Fibroblast of mammary gland (primary cell): ENCODE data around the gene CMBL.

Source experiments
- DNase-seq: peaks from one replicate; pipeline ENCODE4 v3.0.0-alpha.2; 2010; ENCODE audit warnings: low read depth
- H3K4me3 ChIP-seq: 2 replicates; pipeline ENCODE4 v1.5.1; 2011; ENCODE audit warnings: low read depth, mild to moderate bottlenecking, low read length, moderate library complexity; ENCODE audit not compliant: control insufficient read depth
- TF ChIP-seq, protein P1 (sequence below): conservative IDR thresholded peaks from 2 replicates; pipeline ENCODE4 v1.5.1; 2011; ENCODE audit warnings: low read depth, low read length, inconsistent platforms; ENCODE audit not compliant: control insufficient read depth, insufficient read depth

Gene CMBL

GRCh38 chr5:10233011-10233410, 74.7 kb downstream of the CMBL start:
- DNase-seq, result no peak
- TF ChIP-seq, protein P1, sequence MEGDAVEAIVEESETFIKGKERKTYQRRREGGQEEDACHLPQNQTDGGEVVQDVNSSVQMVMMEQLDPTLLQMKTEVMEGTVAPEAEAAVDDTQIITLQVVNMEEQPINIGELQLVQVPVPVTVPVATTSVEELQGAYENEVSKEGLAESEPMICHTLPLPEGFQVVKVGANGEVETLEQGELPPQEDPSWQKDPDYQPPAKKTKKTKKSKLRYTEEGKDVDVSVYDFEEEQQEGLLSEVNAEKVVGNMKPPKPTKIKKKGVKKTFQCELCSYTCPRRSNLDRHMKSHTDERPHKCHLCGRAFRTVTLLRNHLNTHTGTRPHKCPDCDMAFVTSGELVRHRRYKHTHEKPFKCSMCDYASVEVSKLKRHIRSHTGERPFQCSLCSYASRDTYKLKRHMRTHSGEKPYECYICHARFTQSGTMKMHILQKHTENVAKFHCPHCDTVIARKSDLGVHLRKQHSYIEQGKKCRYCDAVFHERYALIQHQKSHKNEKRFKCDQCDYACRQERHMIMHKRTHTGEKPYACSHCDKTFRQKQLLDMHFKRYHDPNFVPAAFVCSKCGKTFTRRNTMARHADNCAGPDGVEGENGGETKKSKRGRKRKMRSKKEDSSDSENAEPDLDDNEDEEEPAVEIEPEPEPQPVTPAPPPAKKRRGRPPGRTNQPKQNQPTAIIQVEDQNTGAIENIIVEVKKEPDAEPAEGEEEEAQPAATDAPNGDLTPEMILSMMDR, result no peak
- no peak overlapping the region for H3K4me3 ChIP-seq

GRCh38 chr5:10232386-10232785, 75.3 kb downstream of the CMBL start:
- TF ChIP-seq, protein P1, result no peak
- H3K4me3 ChIP-seq, result no peak overlapping the region
- DNase-seq, result no peak

- no peak overlapping the region for H3K4me3 ChIP-seq
- TF ChIP-seq, protein P1, result peak; percentile 33
- peak; percentile 83 for DNase-seq
Measured at GRCh38 chr5:10229306-10230048, 78.2 kb downstream of the CMBL start.

GRCh38 chr5:10228288-10228687, 79.4 kb downstream of the CMBL start:
- TF ChIP-seq, protein P1, result no peak
- no peak for DNase-seq
- H3K4me3 ChIP-seq, result no peak overlapping the region
